Measurements from ENCODE around the gene DCLK1.

GRCh38 chr13:35768073-35768472 lies 363.1 kb downstream of the DCLK1 start:
- TF ChIP-seq POLR2AphosphoS5 (IDR thresholded peaks at IDR 0.05; ENCODE audit: insufficient read depth in 1 of 2, low read depth in 1 of 2) (no peak), POLR2A (IDR thresholded peaks at IDR 0.05) (no peak), CTCF (IDR thresholded peaks at IDR 0.05) (no peak)

All from vagina (tissue), 2 donors.